Fibroblast of pulmonary artery (primary cell): ENCODE data around the gene IQSEC1.

Source experiments
- DNase-seq: peaks from one replicate; pipeline ENCODE4 v3.0.0-alpha.2; 2010; ENCODE audit warnings: low read depth
- H3K4me3 ChIP-seq: replicated peaks from 2 replicates; pipeline ENCODE4 v1.5.1; 2011; ENCODE audit warnings: low read depth, mild to moderate bottlenecking, control low read depth, low read length, moderate library complexity
- TF ChIP-seq, protein P1 (sequence below): IDR thresholded peaks from 2 replicates; pipeline ENCODE4 v1.5.1; 2011; ENCODE audit warnings: mild to moderate bottlenecking, control low read depth, low read length, inconsistent platforms; ENCODE audit errors: missing control alignments

Gene IQSEC1

GRCh38 chr3:13042715-13043271 is 30.4 kb downstream of the IQSEC1 start:
- TF ChIP-seq, protein P1, sequence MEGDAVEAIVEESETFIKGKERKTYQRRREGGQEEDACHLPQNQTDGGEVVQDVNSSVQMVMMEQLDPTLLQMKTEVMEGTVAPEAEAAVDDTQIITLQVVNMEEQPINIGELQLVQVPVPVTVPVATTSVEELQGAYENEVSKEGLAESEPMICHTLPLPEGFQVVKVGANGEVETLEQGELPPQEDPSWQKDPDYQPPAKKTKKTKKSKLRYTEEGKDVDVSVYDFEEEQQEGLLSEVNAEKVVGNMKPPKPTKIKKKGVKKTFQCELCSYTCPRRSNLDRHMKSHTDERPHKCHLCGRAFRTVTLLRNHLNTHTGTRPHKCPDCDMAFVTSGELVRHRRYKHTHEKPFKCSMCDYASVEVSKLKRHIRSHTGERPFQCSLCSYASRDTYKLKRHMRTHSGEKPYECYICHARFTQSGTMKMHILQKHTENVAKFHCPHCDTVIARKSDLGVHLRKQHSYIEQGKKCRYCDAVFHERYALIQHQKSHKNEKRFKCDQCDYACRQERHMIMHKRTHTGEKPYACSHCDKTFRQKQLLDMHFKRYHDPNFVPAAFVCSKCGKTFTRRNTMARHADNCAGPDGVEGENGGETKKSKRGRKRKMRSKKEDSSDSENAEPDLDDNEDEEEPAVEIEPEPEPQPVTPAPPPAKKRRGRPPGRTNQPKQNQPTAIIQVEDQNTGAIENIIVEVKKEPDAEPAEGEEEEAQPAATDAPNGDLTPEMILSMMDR: no peak
- no peak overlapping the region for H3K4me3 ChIP-seq

DNA sequence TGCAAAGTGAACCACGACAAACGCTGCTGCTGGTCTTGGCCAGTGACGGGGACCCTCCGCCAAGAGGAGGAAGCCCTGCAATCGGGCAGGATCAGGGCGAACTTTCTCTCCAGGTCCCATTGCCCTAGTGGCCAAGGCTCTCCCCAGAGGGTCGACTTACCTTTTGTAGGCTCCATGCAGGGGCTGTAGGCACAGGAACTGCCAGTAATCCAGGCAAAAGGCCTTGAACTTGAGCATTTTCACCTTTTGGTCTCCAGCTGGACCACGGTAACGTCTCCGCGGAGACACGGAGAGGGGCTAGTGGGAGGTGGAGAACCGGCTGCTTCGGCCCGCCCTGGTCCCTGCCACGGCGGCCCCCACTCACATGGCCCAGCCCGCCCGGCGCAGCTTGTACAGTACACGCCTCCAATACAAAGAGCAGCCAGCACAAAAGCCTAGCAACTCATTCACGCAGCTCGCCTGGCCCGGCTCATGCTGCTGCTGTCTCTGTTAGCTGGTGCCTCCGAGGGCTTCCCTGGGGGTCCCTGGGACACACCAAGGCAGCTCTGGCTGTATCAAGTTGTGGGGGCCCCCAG is 31.0 kb downstream of the IQSEC1 start:
- TF ChIP-seq, protein P1: no peak
- DNase-seq: no peak

More at GRCh38 chr3:13042715-13043271, 30.4 kb downstream of the IQSEC1 start:
- DNase-seq: no peak

GRCh38 chr3:13041113-13041776 is 32.0 kb downstream of the IQSEC1 start:
- DNase-seq: no peak
- H3K4me3 ChIP-seq: no peak overlapping the region
- TF ChIP-seq, protein P1: no peak

More for the DNA sequence above, 31.0 kb downstream of the IQSEC1 start:
- H3K4me3 ChIP-seq: no peak overlapping the region

- TF ChIP-seq, protein P1: no peak
- H3K4me3 ChIP-seq: no peak overlapping the region
Observed at GRCh38 chr3:13040361-13041074, 32.7 kb downstream of the IQSEC1 start.

DNA sequence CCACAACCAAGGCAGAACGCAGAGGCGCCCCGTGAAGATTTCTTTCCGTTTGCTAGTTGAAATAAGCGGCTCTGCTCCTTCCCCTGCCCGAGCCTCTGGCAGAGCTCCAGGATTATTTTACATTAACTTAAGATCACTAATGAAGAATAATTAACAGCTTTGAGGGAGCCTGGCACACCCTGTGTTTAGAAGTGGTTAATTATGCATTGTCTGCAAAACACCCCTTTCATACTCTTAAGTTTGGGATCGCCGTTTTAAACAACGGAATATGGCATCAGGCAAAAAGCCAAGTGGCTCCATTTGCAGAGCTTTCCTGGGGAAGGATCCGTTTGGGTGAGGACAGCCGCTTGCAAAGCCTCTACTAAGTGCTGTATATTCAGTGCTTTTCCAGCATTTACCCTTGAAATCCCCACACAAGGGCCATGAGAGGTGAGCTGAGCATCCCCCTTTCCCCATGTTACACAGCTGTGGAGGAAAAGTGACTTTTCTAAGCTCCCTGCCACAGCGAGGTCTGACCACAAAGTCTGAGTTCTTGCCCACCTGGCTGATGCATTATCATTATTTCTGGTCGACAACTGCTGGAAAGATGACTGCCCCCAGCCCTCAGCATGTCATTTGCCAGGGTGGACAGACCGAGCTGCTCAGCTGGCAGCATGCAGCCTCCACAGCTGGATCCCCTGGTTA is 33.9 kb downstream of the IQSEC1 start:
- DNase-seq: no peak
- TF ChIP-seq, protein P1: no peak
- no peak overlapping the region for H3K4me3 ChIP-seq

More at GRCh38 chr3:13040361-13041074, 32.7 kb downstream of the IQSEC1 start:
- no peak for DNase-seq

GRCh38 chr3:13037458-13038117 is 35.6 kb downstream of the IQSEC1 start:
- TF ChIP-seq, protein P1: no peak
- no peak for DNase-seq

More at GRCh38 chr3:13037458-13038117, 35.6 kb downstream of the IQSEC1 start:
- H3K4me3 ChIP-seq: no peak overlapping the region
